ENCODE data around the gene TM2D3. TPM values are rescaled to one million over a fixed set of nuclear protein-coding genes. Genes with fewer than 3 reads are reported as not detected.

TM2D3 gene, protein sequence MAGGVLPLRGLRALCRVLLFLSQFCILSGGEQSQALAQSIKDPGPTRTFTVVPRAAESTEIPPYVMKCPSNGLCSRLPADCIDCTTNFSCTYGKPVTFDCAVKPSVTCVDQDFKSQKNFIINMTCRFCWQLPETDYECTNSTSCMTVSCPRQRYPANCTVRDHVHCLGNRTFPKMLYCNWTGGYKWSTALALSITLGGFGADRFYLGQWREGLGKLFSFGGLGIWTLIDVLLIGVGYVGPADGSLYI
- 33.3 and 39.8 TPM in 2 replicates for total RNA-seq

DNA sequence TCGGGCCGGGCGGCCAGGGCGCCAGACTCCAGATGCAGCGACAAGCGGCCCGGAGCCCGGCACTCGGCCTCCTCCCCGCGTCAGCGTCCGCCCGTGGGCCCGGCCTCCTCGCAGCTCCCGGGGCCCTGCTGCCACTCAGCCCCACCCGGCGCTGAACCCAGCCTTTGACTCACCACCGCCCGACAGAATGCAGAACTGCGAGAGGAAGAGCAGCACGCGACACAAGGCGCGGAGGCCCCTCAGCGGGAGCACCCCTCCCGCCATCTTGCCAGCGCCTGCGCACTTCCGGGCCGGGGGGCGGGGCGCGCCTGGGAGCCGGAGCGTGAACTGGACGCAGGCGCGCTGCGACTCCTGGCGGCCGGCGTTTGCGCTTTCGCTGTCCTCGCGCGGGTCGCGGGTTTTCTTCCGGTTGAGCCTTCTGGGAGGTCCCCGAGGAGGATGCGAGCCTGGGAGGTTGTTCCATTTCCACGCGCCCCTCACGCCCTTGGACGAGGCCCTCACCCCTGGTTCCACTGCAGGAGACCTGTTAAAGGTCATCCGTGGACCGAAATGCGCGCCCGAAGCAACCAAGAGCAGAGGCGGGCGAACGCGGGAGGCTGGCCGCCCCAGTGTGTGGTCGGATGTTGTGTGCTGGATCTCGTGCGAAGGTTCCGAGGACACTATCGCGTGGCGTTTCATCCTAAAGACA lies at the start of gene TM2D3:
TM2D3 (minus strand) TSS at position 284 of the 688 bp plus-strand sequence; CDS start at position 264, 20 bp downstream.

Small RNA genes within 50 kb of the gene (small RNA-seq; reads per million reads assigned to genes)
- gene RNU6-807P = not detected

Other genes starting within 250 kb of the TM2D3 start
- 1.6 and 3.3 TPM in 2 replicates for gene PCSK6, start 162.7 kb downstream of the TM2D3 start, total RNA-seq
- gene TARS3, start 72.1 kb upstream of the TM2D3 start, total RNA-seq = 5.8 and 8.8 TPM in 2 replicates
- gene OR4F6, start 151.1 kb upstream of the TM2D3 start, total RNA-seq = not detected in 2 replicates
- gene OR4F15, start 159.8 kb upstream of the TM2D3 start, total RNA-seq = not detected in 2 replicates

Data from vein endothelial cell (primary cell).